C4-2B (cell line): ENCODE data around the gene NXPH1.

Source experiments
- ZFX ChIP-seq: fragments of 450-650 bp; IDR thresholded peaks from 2 replicates; pipeline ENCODE4 v1.6.1; 2017
- TF ChIP-seq, protein P1 (sequence below): fragments of 450-650 bp; conservative IDR thresholded peaks from 2 replicates; pipeline ENCODE4 v1.5.1; 2017; ENCODE audit warnings: mild to moderate bottlenecking

- TF ChIP-seq, protein P1, sequence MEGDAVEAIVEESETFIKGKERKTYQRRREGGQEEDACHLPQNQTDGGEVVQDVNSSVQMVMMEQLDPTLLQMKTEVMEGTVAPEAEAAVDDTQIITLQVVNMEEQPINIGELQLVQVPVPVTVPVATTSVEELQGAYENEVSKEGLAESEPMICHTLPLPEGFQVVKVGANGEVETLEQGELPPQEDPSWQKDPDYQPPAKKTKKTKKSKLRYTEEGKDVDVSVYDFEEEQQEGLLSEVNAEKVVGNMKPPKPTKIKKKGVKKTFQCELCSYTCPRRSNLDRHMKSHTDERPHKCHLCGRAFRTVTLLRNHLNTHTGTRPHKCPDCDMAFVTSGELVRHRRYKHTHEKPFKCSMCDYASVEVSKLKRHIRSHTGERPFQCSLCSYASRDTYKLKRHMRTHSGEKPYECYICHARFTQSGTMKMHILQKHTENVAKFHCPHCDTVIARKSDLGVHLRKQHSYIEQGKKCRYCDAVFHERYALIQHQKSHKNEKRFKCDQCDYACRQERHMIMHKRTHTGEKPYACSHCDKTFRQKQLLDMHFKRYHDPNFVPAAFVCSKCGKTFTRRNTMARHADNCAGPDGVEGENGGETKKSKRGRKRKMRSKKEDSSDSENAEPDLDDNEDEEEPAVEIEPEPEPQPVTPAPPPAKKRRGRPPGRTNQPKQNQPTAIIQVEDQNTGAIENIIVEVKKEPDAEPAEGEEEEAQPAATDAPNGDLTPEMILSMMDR = no peak
- TF ChIP-seq ZFX = no peak
These were observed 193.9 kb downstream of the NXPH1 start for GRCh38 chr7:8627325-8627724.
